SK-N-SH treated with all-trans-retinoic acid at 6 μM for 48 hours (cell line): Measurements from ENCODE around the gene ZBTB16.

Source experiments
- ATAC-seq: fragments of 200-7000 bp; cut with Tn5 transposase; 3 replicates; pipeline ENCODE4 v1.9.1; 2020; ENCODE audit warnings: mild to moderate bottlenecking, moderate library complexity
- ARNTL ChIP-seq: fragments of 450-650 bp; formaldehyde crosslinking; IDR thresholded peaks from 2 replicates; pipeline ENCODE4 v1.5.0; 2020; ENCODE audit warnings: low read depth, mild to moderate bottlenecking, moderate library complexity, borderline replicate concordance
- BACH2 ChIP-seq: fragments of 250-450 bp; sonication (Bioruptor Pico); IDR thresholded peaks from 2 replicates; pipeline ENCODE4 v1.9.0; 2021; ENCODE audit warnings: mild to moderate bottlenecking, borderline replicate concordance
- CSDC2 ChIP-seq: fragments of 250-450 bp; sonication (Bioruptor Pico); IDR thresholded peaks from 2 replicates; pipeline ENCODE4 v1.5.0; 2020; ENCODE audit warnings: mild to moderate bottlenecking, moderate library complexity
- CSRNP3 ChIP-seq: fragments of 250-450 bp; sonication (Bioruptor Pico); IDR thresholded peaks from 2 replicates; pipeline ENCODE4 v1.5.1; 2021; ENCODE audit warnings: mild to moderate bottlenecking, moderate library complexity
- ESRRG ChIP-seq: fragments of 250-450 bp; sonication (Bioruptor Pico); IDR thresholded peaks from 2 replicates; pipeline ENCODE4 v1.6.1; 2021; ENCODE audit warnings: mild to moderate bottlenecking
- GLIS3 ChIP-seq: fragments of 250-450 bp; sonication (Bioruptor Pico); IDR thresholded peaks from 2 replicates; pipeline ENCODE4 v1.5.0; 2020; ENCODE audit warnings: mild to moderate bottlenecking, moderate library complexity
- ISL1 ChIP-seq: fragments of 250-450 bp; sonication (Bioruptor Pico); IDR thresholded peaks from 2 replicates; pipeline ENCODE4 v2.1.2; 2022; ENCODE audit warnings: mild to moderate bottlenecking, moderate library complexity
- OSR1 ChIP-seq: fragments of 250-450 bp; sonication (Bioruptor Pico); IDR thresholded peaks from 2 replicates; pipeline ENCODE4 v1.8.0; 2022; ENCODE audit warnings: moderate library complexity, mild to moderate bottlenecking, inconsistent platforms
- PPARA ChIP-seq: fragments of 250-450 bp; sonication (Bioruptor Pico); IDR thresholded peaks from 2 replicates; pipeline ENCODE4 v1.5.0; 2020; ENCODE audit warnings: mild to moderate bottlenecking, borderline replicate concordance
- RARB ChIP-seq: fragments of 250-450 bp; sonication (Bioruptor Pico); IDR thresholded peaks from 2 replicates; pipeline ENCODE4 v1.8.0; 2021; ENCODE audit warnings: mild to moderate bottlenecking, moderate library complexity
- SNAI2 ChIP-seq: fragments of 250-450 bp; sonication (Bioruptor Pico); IDR thresholded peaks from 2 replicates; pipeline ENCODE4 v1.5.0; 2020; ENCODE audit warnings: mild to moderate bottlenecking, moderate library complexity
- TCF4 ChIP-seq: fragments of 250-450 bp; sonication (Bioruptor Pico); IDR thresholded peaks from 2 replicates; pipeline ENCODE4 v1.8.0; 2021; ENCODE audit warnings: mild to moderate bottlenecking, moderate library complexity, borderline replicate concordance
- TOX ChIP-seq: fragments of 250-450 bp; sonication (Bioruptor Pico); IDR thresholded peaks from 2 replicates; pipeline ENCODE4 v1.8.0; 2021; ENCODE audit warnings: mild to moderate bottlenecking, moderate library complexity, borderline replicate concordance
- ZC3H10 ChIP-seq: fragments of 250-450 bp; sonication (Bioruptor Pico); IDR thresholded peaks from 2 replicates; pipeline ENCODE4 v1.5.1; 2021; ENCODE audit warnings: mild to moderate bottlenecking, moderate library complexity
- ZFP3 ChIP-seq: fragments of 250-450 bp; sonication (Bioruptor Pico); IDR thresholded peaks from 2 replicates; pipeline ENCODE4 v1.5.0; 2020; ENCODE audit warnings: mild to moderate bottlenecking, moderate library complexity
- ZFP30 ChIP-seq: fragments of 450-650 bp; formaldehyde crosslinking; IDR thresholded peaks from 2 replicates; pipeline ENCODE4 v1.5.0; 2022; ENCODE audit warnings: mild to moderate bottlenecking, moderate library complexity
- ZNF565 ChIP-seq: fragments of 450-650 bp; formaldehyde crosslinking; conservative IDR thresholded peaks from 2 replicates; pipeline ENCODE4 v1.5.0; 2020; ENCODE audit warnings: low read depth, mild to moderate bottlenecking, moderate library complexity
- ZNF70 ChIP-seq: fragments of 450-650 bp; formaldehyde crosslinking; IDR thresholded peaks from 2 replicates; pipeline ENCODE4 v1.5.0; 2020; ENCODE audit warnings: mild to moderate bottlenecking, moderate library complexity
- ZNF8 ChIP-seq: fragments of 450-650 bp; formaldehyde crosslinking; IDR thresholded peaks from 2 replicates; pipeline ENCODE4 v1.5.0; 2020; ENCODE audit warnings: mild to moderate bottlenecking, moderate library complexity
- TF ChIP-seq, protein P1 (sequence below): fragments of 250-450 bp; sonication (Bioruptor Pico); IDR thresholded peaks from 2 replicates; pipeline ENCODE4 v1.8.0; 2021; ENCODE audit warnings: low read depth, mild to moderate bottlenecking, moderate library complexity, borderline replicate concordance
- TF ChIP-seq, protein P2 (sequence below): fragments of 250-450 bp; sonication (Bioruptor Pico); IDR thresholded peaks from 2 replicates; pipeline ENCODE4 v1.8.0; 2020; ENCODE audit warnings: mild to moderate bottlenecking, moderate library complexity, borderline replicate concordance
- TF ChIP-seq, protein P3 (sequence below): fragments of 250-450 bp; sonication (Bioruptor Pico); IDR thresholded peaks from 2 replicates; pipeline ENCODE4 v1.5.1; 2020; ENCODE audit warnings: low read depth, mild to moderate bottlenecking, moderate library complexity

The ZBTB16 gene

GRCh38 chr11:114060392-114061047 lies 1.0 kb downstream of the ZBTB16 start:
- ATAC-seq, result peak; percentile 73

GRCh38 chr11:114061048-114061680 lies 1.7 kb downstream of the ZBTB16 start:
- TF ChIP-seq ZNF70 (CRISPR knock-in tag), result no peak
- no peak for TF ChIP-seq ZNF8
- TF ChIP-seq, protein P1, sequence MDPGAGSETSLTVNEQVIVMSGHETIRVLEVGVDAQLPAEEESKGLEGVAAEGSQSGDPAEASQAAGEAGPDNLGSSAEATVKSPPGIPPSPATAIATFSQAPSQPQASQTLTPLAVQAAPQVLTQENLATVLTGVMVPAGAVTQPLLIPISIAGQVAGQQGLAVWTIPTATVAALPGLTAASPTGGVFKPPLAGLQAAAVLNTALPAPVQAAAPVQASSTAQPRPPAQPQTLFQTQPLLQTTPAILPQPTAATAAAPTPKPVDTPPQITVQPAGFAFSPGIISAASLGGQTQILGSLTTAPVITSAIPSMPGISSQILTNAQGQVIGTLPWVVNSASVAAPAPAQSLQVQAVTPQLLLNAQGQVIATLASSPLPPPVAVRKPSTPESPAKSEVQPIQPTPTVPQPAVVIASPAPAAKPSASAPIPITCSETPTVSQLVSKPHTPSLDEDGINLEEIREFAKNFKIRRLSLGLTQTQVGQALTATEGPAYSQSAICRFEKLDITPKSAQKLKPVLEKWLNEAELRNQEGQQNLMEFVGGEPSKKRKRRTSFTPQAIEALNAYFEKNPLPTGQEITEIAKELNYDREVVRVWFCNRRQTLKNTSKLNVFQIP (CRISPR knock-in tag), result no peak
- no peak for TF ChIP-seq ZNF565
- no peak for TF ChIP-seq PPARA (CRISPR knock-in tag)
- no peak for TF ChIP-seq TCF4 (CRISPR knock-in tag)
- no peak for TF ChIP-seq GLIS3
- no peak for TF ChIP-seq SNAI2
- ATAC-seq, result peak; percentile 63

More at GRCh38 chr11:114060392-114061047, 1.0 kb downstream of the ZBTB16 start:
- no peak for TF ChIP-seq ZNF8
- TF ChIP-seq GLIS3, result no peak
- TF ChIP-seq CSDC2 (CRISPR knock-in tag), result no peak
- TF ChIP-seq PPARA (CRISPR knock-in tag), result no peak
- no peak for TF ChIP-seq TCF4 (CRISPR knock-in tag)
- TF ChIP-seq ESRRG (CRISPR knock-in tag), result no peak
- TF ChIP-seq, protein P2, sequence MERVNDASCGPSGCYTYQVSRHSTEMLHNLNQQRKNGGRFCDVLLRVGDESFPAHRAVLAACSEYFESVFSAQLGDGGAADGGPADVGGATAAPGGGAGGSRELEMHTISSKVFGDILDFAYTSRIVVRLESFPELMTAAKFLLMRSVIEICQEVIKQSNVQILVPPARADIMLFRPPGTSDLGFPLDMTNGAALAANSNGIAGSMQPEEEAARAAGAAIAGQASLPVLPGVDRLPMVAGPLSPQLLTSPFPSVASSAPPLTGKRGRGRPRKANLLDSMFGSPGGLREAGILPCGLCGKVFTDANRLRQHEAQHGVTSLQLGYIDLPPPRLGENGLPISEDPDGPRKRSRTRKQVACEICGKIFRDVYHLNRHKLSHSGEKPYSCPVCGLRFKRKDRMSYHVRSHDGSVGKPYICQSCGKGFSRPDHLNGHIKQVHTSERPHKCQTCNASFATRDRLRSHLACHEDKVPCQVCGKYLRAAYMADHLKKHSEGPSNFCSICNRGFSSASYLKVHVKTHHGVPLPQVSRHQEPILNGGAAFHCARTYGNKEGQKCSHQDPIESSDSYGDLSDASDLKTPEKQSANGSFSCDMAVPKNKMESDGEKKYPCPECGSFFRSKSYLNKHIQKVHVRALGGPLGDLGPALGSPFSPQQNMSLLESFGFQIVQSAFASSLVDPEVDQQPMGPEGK (CRISPR knock-in tag), result no peak
- TF ChIP-seq, protein P1 (CRISPR knock-in tag), result no peak
- TF ChIP-seq, protein P3, sequence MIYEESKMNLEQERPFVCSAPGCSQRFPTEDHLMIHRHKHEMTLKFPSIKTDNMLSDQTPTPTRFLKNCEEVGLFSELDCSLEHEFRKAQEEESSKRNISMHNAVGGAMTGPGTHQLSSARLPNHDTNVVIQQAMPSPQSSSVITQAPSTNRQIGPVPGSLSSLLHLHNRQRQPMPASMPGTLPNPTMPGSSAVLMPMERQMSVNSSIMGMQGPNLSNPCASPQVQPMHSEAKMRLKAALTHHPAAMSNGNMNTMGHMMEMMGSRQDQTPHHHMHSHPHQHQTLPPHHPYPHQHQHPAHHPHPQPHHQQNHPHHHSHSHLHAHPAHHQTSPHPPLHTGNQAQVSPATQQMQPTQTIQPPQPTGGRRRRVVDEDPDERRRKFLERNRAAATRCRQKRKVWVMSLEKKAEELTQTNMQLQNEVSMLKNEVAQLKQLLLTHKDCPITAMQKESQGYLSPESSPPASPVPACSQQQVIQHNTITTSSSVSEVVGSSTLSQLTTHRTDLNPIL (CRISPR knock-in tag), result no peak
- no peak for TF ChIP-seq SNAI2
- no peak for TF ChIP-seq OSR1
- no peak for TF ChIP-seq ZNF565

DNA sequence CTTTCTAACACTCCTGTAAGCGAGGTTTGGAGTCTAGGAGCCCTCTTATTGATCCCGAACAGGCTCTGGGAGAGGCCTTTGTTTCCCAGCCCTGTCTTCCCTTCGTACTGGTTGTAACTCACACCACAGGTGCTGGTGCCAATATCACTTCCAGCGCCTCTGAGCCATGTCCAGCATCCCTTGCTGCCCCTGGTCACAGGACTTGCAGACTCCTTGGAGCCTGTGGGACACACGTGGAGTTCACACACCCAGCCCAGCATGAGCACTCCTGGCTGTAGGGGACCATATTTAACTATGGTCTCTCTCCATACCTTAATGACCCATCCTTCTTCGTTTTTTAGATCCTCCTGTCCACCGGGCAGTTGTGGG lies 2.2 kb downstream of the ZBTB16 start:
- ATAC-seq, result no peak
- TF ChIP-seq ZFP30 (CRISPR knock-in tag), result no peak
- TF ChIP-seq, protein P2 (CRISPR knock-in tag), result no peak
- TF ChIP-seq ZFP3, result no peak
- TF ChIP-seq, protein P1 (CRISPR knock-in tag), result no peak
- TF ChIP-seq, protein P3 (CRISPR knock-in tag), result no peak
- TF ChIP-seq ARNTL (CRISPR knock-in tag), result no peak
- no peak for TF ChIP-seq ISL1 (CRISPR knock-in tag)
- TF ChIP-seq ZC3H10 (CRISPR knock-in tag), result no peak
- TF ChIP-seq RARB, result no peak
- TF ChIP-seq BACH2 (CRISPR knock-in tag), result no peak
- no peak for TF ChIP-seq ZNF8
- TF ChIP-seq CSRNP3 (CRISPR knock-in tag), result no peak
- no peak for TF ChIP-seq TOX (CRISPR knock-in tag)
- TF ChIP-seq TCF4 (CRISPR knock-in tag), result no peak
- no peak for TF ChIP-seq CSDC2 (CRISPR knock-in tag)
- TF ChIP-seq ZNF70 (CRISPR knock-in tag), result no peak
